HG03064 (cell line): Measurements from ENCODE around the gene RNASEL.
"Not testable (repeated sequence)": the region's sequence is repeated elsewhere in the genome, so short reads cannot be mapped to it uniquely, and the experiment has no call there.

Experiments
- ATAC-seq: cut with Tn5 transposase; IDR thresholded peaks from one replicate; pipeline ENCODE4 v1.9.1; 2021; ENCODE audit warnings: low read depth; ENCODE audit not compliant: unreplicated experiment

Gene RNASEL

DNA sequence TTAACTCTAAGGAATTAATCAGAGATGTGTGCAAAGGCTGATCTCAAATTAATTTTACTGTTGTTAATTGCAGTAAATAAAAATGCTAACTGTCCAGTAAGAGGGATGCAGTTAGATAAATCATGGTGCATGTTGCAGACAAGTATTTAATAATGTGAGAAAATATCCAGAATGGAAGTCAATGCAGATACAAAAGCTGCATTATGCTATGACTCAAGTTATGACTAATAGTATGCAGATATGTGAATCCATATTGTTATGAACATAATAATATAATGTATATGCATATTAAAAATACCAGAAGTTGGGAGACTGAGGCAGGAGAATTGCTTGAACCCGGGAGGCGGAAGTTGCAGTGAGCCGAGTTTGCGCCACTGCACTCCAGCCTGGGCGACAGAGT, 21.4 kb downstream of the RNASEL start:
- ATAC-seq = no peak

DNA sequence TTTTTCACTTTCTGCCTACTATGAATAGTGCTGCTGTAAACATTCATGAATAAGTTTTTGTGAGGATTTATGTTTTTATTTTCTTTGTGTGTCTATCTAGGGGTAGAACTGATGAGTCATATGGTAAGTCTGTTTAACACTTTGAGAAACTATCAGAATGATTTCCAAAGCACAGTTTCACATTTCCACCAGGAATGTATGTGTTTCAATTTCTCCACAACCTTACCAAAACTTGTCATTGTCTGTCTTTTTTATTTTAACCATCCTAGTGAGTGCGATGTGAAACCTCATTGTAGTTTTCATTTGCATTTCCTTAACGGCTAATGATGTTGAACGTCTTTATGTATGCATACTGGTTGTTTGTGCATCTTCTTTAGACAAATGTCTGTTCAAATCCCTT, 23.5 kb downstream of the RNASEL start:
- no peak for ATAC-seq

DNA sequence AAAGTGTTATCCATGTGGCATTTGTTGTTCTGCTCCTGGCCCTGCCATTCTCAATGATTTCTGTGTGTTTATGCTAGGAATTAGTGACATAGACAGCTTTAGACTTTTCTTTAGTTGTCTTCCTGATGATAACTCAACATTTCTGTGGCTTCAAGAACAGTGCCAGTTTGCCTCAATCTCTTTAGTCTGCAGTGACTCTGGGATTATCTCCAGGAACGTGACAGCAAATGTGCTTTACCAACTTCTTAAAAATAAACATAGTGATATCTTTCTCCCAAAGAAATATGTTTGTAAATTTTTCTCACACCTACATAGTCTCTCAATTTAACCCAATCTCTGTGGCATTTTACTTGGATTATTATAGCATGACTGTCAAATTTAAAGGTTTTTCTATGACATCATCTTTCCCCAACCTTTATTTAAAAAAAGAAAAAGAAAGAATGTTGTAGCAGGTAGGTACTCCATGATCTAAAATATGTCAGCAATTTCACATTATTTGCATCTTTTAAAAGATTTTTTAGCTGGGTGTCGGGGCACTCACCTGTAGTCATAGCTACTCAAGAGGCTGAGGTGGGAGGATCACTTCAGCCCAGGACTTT, 24.6 kb downstream of the RNASEL start:
- no peak for ATAC-seq

DNA sequence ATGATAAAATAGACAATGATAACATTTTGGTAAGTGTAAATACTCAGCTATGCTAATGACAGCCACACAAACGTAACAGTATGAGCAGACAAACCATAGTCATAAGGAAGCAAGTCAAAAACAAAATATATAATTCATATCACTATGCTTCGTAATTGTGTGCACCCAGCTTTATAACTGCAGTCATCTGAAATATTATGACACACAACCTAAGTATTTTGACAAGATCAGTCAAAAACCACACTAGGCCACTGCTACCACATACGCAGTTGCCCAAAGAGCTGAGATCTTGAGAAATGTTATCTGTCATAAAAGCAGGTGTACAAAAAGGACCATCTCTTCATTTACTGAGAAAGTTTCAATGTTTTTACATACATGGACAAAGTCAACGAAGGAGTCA, 26.0 kb downstream of the RNASEL start:
- ATAC-seq = no peak

DNA sequence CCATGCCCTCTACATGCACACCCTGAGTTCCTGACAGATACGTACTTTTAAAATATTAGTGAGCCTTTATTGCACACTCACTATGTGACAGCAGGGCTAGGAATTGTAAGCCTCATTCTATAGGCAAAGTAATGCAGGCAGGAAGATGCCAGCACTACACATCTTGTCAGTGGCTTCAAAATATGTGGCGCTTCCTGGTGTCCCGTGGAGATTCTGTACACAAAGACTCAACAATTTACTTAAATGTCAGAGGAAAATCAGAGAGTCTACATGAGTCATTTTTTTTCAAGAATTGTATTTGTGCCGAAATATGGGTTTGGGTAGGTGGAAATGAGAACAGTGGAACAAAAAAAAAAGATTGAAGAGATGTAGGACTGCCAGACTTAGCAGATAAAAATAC, 27.6 kb downstream of the RNASEL start:
- no peak for ATAC-seq

DNA sequence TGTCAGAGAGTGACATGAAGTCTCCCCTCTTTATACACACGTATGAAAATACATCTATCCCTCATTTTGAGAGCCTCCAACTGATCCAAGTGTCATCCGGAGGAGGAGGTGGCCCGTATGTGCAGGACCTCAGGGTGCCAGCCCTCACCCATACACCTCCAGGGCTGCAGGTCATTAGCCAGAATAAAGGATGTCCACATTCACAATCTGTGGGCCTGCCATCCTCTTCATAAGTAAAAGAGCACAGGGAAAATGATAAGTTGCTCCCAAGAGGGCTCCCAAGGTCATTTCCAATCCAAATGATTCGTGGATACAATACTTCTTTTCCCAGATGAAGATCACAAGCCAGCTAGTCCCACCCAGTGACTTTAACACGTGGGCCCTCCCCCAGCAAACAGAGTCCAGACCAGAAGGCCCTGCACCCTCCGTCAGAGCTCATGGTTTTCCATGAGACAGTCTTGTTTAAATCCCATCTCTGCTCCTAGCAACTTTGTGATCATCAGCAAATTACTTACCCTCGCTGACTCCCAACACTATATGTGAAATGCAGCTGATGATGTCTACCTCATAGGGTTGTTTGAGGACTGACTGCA, 28.6 kb downstream of the RNASEL start:
- no peak for ATAC-seq

DNA sequence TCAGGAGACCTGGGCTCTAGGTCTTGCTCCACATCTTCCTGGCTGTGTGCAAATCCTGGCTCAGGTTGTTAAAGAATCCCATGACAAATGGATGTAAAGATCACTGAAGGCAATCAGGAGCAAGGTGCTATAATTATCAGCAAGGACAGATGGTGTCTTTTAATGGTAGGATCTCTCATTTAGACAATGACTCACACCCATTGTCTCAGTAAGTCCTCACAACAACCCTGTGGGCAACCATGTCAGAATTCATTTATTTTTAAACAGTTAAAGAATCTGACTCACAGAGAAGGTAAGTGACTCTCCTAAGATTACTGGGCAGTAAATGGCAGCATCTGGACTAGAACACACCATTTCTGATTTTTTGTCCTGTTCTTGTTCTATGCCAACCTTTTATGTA, 32.8 kb downstream of the RNASEL start:
- no peak for ATAC-seq

DNA sequence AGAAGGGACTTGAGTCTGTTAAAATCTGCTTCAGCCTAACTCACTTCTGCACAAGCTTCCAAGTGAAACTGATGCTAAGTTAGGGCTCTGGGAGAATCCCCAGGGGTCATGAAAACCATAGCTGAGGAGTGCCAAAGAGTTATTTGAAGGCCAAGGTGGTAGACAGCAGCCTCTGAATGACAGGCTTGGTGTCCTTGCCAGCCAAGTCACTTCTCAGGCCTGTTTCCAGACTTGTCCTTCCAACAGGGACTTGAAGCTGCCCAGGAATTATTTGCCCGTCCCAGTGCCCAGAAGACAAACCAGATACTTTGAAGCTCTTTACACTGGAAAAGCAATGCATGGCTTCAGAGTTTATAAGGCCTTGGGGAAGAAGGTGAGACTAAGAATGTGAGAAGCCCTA, 33.6 kb downstream of the RNASEL start:
- ATAC-seq = no peak

DNA sequence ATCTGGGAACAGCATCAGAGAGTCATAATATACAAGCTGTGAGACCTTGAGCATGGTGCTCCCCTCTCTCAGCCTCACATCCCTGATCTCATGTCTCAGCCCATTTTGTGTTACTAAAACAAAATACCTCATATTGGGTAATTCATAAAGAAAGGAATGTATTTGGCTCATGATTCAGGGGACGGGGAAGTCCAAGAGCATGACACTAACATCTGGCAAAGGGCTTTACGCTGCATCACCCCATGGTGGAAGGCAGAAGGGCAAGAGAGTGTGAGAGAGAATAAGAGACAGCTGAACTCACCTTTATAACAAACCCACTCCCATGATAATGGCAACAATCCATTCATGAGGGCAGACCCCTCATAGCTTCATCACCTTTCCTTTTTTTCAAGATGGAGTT, 36.5 kb downstream of the RNASEL start:
- no peak for ATAC-seq

DNA sequence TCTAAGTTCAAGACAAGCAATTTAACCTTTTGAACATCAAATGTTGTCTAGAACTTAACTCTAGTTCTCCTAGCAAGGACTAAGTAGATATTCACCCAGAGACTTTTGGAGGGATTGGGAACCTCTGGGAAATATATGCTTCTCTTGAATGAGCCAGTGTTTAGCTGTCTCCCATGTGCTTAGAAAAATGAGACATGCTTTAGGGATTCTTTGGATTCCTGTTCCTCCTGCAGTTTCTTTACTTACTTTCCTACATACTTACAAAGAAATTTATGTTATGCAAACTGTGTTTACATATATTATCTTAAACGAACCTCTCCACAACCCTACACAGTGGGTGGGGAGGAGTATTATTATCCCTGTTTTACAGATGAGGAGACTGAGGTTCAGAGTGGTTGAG, 39.2 kb downstream of the RNASEL start:
- no peak for ATAC-seq

DNA sequence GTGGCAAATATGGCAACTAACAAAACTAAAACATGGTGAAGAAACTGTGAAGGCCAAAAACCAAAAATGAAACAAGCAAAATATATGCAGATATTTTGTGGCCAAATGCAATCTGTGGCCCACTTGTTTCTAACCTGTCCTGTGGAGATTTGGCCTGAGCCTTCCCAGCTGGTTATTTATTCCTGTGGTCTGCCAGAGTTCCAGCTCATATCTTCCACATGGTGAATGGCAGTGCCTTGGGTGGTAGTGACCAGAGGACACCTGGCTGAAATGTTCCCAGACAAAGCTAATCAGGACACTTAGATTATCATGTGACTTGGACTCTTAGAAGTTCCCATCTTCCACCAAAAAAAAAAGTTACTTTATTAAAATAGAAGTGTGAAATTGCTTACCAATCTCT, 39.7 kb downstream of the RNASEL start:
- no peak for ATAC-seq

DNA sequence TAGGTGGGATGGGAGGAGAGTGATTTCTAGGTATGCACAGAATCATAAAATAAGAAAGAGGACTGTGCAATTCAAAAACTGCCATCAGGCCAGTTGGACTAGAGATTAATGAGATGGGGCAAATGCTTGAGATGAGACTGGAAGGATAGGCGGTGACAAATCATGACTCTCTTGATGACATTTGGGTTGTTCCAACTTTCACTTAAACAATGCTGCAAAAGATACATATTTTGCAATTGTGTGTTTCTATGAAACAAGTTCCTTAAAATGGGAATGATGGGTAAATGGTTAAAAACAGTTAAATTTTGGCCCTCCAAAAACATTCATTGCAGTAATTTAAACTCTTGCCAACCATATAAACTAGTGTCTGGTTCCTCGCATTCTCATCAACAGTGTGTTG, 55.2 kb downstream of the RNASEL start:
- ATAC-seq = no peak

DNA sequence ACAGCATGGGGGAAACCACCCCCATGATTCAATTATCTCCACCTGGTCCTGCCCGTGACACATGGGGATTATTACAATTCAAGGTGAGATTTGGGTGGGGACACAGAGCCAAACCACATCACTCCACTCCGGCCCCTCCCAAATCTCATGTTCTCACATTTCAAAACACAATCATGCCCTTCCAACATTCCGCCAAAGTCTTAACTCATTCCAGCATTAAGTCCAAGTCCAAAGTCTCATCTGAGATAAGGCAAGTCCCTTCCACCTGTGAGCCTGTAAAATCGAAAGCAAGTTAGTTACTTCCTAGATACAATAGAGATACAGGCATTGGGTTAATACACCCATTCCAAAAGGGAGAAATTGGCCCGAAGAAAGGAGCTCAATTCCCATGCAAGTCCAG, 60.9 kb downstream of the RNASEL start:
- ATAC-seq = not testable (repeated sequence)

DNA sequence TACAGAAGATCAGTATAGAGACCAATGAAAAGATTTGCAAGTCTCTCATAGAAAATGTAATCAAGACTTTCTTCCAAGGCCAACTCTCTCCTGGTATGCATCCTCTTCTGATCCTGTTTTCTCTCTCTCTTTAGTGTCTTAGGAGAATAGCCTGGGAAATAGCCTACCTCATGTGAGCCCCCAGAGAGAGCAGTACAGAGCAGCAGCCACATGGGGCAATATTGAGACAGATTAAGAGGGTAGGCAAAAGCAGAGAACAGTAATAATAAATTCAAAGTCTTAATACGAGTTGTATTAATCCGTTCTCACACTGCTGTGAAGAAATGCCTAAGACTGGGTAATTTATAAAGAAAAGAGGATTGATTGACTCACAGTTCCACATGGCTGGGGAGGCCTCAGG, 61.4 kb downstream of the RNASEL start:
- no peak for ATAC-seq

DNA sequence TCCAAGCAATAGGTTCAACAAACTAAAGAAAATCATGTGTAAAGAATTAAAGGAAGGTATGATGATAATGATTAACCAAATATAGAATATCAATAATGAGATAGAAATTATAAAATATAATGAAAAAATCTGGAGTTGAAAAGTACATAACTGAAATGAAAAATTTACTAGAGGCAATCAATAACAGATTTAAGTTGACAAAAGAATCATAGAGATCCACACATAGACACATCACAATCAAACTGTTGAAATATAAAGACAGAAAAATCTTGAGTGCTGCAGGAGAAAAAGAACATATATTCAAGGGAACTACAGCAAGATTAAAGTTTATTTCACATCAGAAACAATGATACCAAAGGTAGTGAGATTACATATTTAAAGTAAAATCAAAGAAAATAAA, 63.7 kb downstream of the RNASEL start:
- no peak for ATAC-seq
